ENCODE measurements around the gene MSTO1.
"Not testable (repeated sequence)": the region's sequence is repeated elsewhere in the genome, so short reads cannot be mapped to it uniquely, and the experiment has no call there.

Gene MSTO1

GRCh38 chr1:155657463-155657862 is 47.4 kb downstream of the MSTO1 start:
- H3K9ac ChIP-seq (ENCODE audit: low read depth, low read length, poor library complexity, severe bottlenecking): no peak overlapping the region
- H3F3A ChIP-seq (ENCODE audit: low read depth): no peaks in the 10 kb centered on the region
- H3K4me3 ChIP-seq (ENCODE audit: low read length, poor library complexity, severe bottlenecking): no peak overlapping the region
- no peaks in the 10 kb centered on the region for H3K9me3 ChIP-seq (ENCODE audit: insufficient read depth, low read depth, low read length)
- TF ChIP-seq CTCF (conservative IDR thresholded peaks at IDR 0.05; ENCODE audit: low read length) (no peak), EZH2phosphoT487 (IDR thresholded peaks at IDR 0.05; ENCODE audit: borderline replicate concordance) (no peak)
- H3K9me2 ChIP-seq (replicated peaks; ENCODE audit: low read depth, low read length): no peaks in the 10 kb centered on the region
- no peak overlapping the region for H2AFZ ChIP-seq (ENCODE audit: low read length)
- no peaks in the 10 kb centered on the region for H3K79me2 ChIP-seq (ENCODE audit: insufficient read depth, low read length)
- H3K27me3 ChIP-seq (ENCODE audit: insufficient read depth, low read length, poor library complexity, severe bottlenecking): no peaks in the 10 kb centered on the region
- no peaks in the 10 kb centered on the region for H3K4me1 ChIP-seq (ENCODE audit: insufficient read depth, low read length, poor library complexity, severe bottlenecking)
- H4K20me1 ChIP-seq (ENCODE audit: insufficient read depth, low read length, poor library complexity, severe bottlenecking): no peaks in the 10 kb centered on the region
- no peak overlapping the region for H3K4me2 ChIP-seq (ENCODE audit: low read depth, low read length, poor library complexity, severe bottlenecking)
- peaks cover 41% of the 10 kb centered on the region; the same call in 1 of the 2 replicates for H3K36me3 ChIP-seq (ENCODE audit: insufficient read depth, low read length)

DNA sequence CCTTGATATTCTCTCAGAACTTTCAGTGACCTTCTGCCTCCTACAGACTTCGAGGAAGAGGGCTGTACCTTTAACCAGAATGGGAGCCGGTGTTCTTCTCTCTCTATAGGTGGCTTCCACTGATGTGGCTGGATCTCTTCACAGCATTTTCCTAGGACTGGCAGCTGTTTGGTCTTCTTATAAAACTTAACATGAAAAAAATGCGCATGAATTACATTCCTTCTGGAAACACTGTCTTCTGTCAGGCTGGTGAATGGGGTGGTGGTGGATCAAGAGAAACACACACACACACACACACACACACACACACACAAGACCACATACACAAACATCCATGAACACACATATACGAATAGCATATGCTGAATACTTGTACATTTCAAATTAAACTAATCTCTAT is 51.2 kb downstream of the MSTO1 start:
- H3K9ac ChIP-seq (ENCODE audit: low read depth, low read length, poor library complexity, severe bottlenecking); H2AFZ ChIP-seq (ENCODE audit: low read length); H3K4me3 ChIP-seq (ENCODE audit: low read length, poor library complexity, severe bottlenecking); H3F3A ChIP-seq (ENCODE audit: low read depth); H3K9me3 ChIP-seq (ENCODE audit: insufficient read depth, low read depth, low read length); H3K4me1 ChIP-seq (ENCODE audit: insufficient read depth, low read length, poor library complexity, severe bottlenecking); H3K9me2 ChIP-seq (replicated peaks; ENCODE audit: low read depth, low read length); H3K4me2 ChIP-seq (ENCODE audit: low read depth, low read length, poor library complexity, severe bottlenecking); H3K79me2 ChIP-seq (ENCODE audit: insufficient read depth, low read length); H4K20me1 ChIP-seq (ENCODE audit: insufficient read depth, low read length, poor library complexity, severe bottlenecking); H3K27me3 ChIP-seq (ENCODE audit: insufficient read depth, low read length, poor library complexity, severe bottlenecking): not testable (repeated sequence)
- peaks cover 75% of the 10 kb centered on the region; the same call in 1 of the 2 replicates for H3K36me3 ChIP-seq (ENCODE audit: insufficient read depth, low read length)

Data from Loucy (cell line).